ENCODE measurements around the gene ABLIM2. TPM values are rescaled to one million over a fixed set of nuclear protein-coding genes. Genes with fewer than 3 reads are reported as not detected.

ABLIM2 gene
- total RNA-seq, 2 experiments from 2014 or later = 0.76 TPM; not detected in 1

- CTCF ChIA-PET (ENCODE audit: unreplicated experiment) = interaction anchor here (0.9 kb wide), 1 partner anchor 9 kb away, joined by 3 read pairs; no protein-coding TSS in a partner anchor
Observed at GRCh38 chr4:8038083-8038482, 120.5 kb downstream of the ABLIM2 start.

GRCh38 chr4:8037150-8037769 lies 121.4 kb downstream of the ABLIM2 start:
- no TSS peak for BruUV-seq (replicated peaks)
- no peak for DNase-seq (ENCODE audit: low spot score)

More at GRCh38 chr4:8038083-8038482, 120.5 kb downstream of the ABLIM2 start:
- intact Hi-C loops (cut with micrococcal nuclease; ENCODE audit: unreplicated experiment) = no loop called here
- Histone ChIP-seq H3K9me2 (ENCODE audit: insufficient read depth, low read length) (no peaks in the 10 kb centered on the region), H3K9me3 (ENCODE audit: low read length) (no peaks in the 10 kb centered on the region), H3K4me3 (ENCODE audit: low read depth, low read length, poor library complexity, severe bottlenecking) (no peak overlapping the region), H3K27ac (ENCODE audit: low read depth, low read length, poor library complexity, severe bottlenecking) (no peak overlapping the region), H3K4me2 (ENCODE audit: low read length) (no peak overlapping the region), H3K79me2 (ENCODE audit: insufficient read depth, low read depth, low read length) (no peaks in the 10 kb centered on the region), H3K36me3 (ENCODE audit: insufficient read depth, low read length) (no peaks in the 10 kb centered on the region), H4K20me1 (ENCODE audit: insufficient read depth, low read length) (no peaks in the 10 kb centered on the region), H3K4me1 (ENCODE audit: insufficient read depth, low read length, poor library complexity, severe bottlenecking) (no peaks in the 10 kb centered on the region), H2AFZ (ENCODE audit: low read length) (no peak overlapping the region)
- BruUV-seq (replicated peaks) = no TSS peak
- no peak for DNase-seq (ENCODE audit: low spot score)
- TF ChIP-seq EZH2phosphoT487 (IDR thresholded peaks at IDR 0.05; ENCODE audit: borderline replicate concordance, low read depth, low read length) = no peak
- POLR2A ChIA-PET = interaction anchor here (0.6 kb wide), 1 partner anchor 115 kb away, joined by 3 read pairs; no protein-coding TSS in a partner anchor

DNA sequence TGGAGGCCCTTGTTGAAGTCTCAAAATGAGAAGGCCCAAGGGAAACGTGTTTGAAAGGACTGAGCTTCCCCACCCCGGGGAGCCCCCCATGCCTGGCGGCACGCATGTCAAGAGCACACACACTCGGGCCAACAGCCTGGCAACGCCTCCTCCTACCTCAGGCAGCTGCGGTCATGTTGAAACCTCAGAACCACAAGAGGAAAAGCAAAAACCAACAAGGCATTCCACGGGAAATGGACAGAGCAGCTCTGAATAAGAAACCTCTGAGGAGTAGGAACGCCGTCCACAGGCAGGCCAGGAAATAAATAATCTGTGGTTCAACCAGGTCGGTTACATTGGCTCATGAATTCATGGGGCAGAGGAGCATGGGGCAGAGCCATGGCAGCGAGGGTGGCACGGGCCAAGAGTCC lies 123.2 kb downstream of the ABLIM2 start:
- H3K4me1 ChIP-seq (ENCODE audit: insufficient read depth, low read length, poor library complexity, severe bottlenecking) = no peaks in the 10 kb centered on the region
- POLR2A ChIA-PET = no interaction called here

More at GRCh38 chr4:8037150-8037769, 121.4 kb downstream of the ABLIM2 start:
- Histone ChIP-seq H3K4me3 (ENCODE audit: low read depth, low read length, poor library complexity, severe bottlenecking) (no peak overlapping the region), H3K4me2 (ENCODE audit: low read length) (no peak overlapping the region), H3K79me2 (ENCODE audit: insufficient read depth, low read depth, low read length) (no peaks in the 10 kb centered on the region), H3K9me3 (ENCODE audit: low read length) (no peaks in the 10 kb centered on the region), H4K20me1 (ENCODE audit: insufficient read depth, low read length) (no peaks in the 10 kb centered on the region), H2AFZ (ENCODE audit: low read length) (no peak overlapping the region), H3K4me1 (ENCODE audit: insufficient read depth, low read length, poor library complexity, severe bottlenecking) (no peaks in the 10 kb centered on the region), H3K9me2 (ENCODE audit: insufficient read depth, low read length) (no peaks in the 10 kb centered on the region), H3K36me3 (ENCODE audit: insufficient read depth, low read length) (no peaks in the 10 kb centered on the region), H3K27ac (ENCODE audit: low read depth, low read length, poor library complexity, severe bottlenecking) (no peak overlapping the region)
- POLR2A ChIA-PET = no interaction called here
- intact Hi-C loops (cut with micrococcal nuclease; ENCODE audit: unreplicated experiment) = no loop called here
- TF ChIP-seq, protein P1, sequence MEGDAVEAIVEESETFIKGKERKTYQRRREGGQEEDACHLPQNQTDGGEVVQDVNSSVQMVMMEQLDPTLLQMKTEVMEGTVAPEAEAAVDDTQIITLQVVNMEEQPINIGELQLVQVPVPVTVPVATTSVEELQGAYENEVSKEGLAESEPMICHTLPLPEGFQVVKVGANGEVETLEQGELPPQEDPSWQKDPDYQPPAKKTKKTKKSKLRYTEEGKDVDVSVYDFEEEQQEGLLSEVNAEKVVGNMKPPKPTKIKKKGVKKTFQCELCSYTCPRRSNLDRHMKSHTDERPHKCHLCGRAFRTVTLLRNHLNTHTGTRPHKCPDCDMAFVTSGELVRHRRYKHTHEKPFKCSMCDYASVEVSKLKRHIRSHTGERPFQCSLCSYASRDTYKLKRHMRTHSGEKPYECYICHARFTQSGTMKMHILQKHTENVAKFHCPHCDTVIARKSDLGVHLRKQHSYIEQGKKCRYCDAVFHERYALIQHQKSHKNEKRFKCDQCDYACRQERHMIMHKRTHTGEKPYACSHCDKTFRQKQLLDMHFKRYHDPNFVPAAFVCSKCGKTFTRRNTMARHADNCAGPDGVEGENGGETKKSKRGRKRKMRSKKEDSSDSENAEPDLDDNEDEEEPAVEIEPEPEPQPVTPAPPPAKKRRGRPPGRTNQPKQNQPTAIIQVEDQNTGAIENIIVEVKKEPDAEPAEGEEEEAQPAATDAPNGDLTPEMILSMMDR (conservative IDR thresholded peaks at IDR 0.05; ENCODE audit: low read length) = no peak
- CTCF ChIA-PET (ENCODE audit: unreplicated experiment) = no interaction called here

More for the DNA sequence above, 123.2 kb downstream of the ABLIM2 start:
- Histone ChIP-seq H3K9me3 (ENCODE audit: low read length) (no peaks in the 10 kb centered on the region), H3K79me2 (ENCODE audit: insufficient read depth, low read depth, low read length) (no peaks in the 10 kb centered on the region), H3K36me3 (ENCODE audit: insufficient read depth, low read length) (no peaks in the 10 kb centered on the region), H3K4me2 (ENCODE audit: low read length) (no peak overlapping the region), H3K4me3 (ENCODE audit: low read depth, low read length, poor library complexity, severe bottlenecking) (no peak overlapping the region), H2AFZ (ENCODE audit: low read length) (no peak overlapping the region), H3K27ac (ENCODE audit: low read depth, low read length, poor library complexity, severe bottlenecking) (no peak overlapping the region), H4K20me1 (ENCODE audit: insufficient read depth, low read length) (no peaks in the 10 kb centered on the region), H3K9me2 (ENCODE audit: insufficient read depth, low read length) (no peaks in the 10 kb centered on the region)
- TF ChIP-seq, protein P1 (conservative IDR thresholded peaks at IDR 0.05; ENCODE audit: low read length) = no peak
- TF ChIP-seq EZH2phosphoT487 (IDR thresholded peaks at IDR 0.05; ENCODE audit: borderline replicate concordance, low read depth, low read length) = no peak
- CTCF ChIA-PET (ENCODE audit: unreplicated experiment) = no interaction called here
- intact Hi-C loops (cut with micrococcal nuclease; ENCODE audit: unreplicated experiment) = no loop called here
- no peak for DNase-seq (ENCODE audit: low spot score)
- BruUV-seq (replicated peaks) = no TSS peak
